Measurements from ENCODE around the gene MS4A8.

DNA sequence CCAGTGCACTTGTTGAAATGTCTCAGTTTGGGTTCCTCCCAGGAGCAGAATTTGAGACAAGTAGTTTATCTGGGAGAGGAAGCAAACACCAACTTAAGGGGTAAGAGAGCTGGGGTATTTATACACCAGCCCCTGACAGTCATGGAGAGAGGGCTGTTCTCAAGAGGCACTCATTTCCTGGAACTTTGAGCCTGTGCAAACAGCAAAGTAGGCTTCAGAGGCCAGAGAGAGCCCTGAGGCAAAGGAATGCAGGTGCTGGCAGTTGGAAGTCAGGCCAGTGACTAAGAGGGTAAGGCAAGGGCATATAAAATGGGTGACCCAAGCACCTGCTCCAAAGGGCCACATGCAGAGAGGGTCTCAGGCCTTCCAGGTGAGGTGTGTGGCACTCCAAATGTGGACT, 41.2 kb downstream of the MS4A8 start:
- TF ChIP-seq, protein P1, sequence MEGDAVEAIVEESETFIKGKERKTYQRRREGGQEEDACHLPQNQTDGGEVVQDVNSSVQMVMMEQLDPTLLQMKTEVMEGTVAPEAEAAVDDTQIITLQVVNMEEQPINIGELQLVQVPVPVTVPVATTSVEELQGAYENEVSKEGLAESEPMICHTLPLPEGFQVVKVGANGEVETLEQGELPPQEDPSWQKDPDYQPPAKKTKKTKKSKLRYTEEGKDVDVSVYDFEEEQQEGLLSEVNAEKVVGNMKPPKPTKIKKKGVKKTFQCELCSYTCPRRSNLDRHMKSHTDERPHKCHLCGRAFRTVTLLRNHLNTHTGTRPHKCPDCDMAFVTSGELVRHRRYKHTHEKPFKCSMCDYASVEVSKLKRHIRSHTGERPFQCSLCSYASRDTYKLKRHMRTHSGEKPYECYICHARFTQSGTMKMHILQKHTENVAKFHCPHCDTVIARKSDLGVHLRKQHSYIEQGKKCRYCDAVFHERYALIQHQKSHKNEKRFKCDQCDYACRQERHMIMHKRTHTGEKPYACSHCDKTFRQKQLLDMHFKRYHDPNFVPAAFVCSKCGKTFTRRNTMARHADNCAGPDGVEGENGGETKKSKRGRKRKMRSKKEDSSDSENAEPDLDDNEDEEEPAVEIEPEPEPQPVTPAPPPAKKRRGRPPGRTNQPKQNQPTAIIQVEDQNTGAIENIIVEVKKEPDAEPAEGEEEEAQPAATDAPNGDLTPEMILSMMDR (conservative IDR thresholded peaks at IDR 0.05) = no peak
- no peak for TF ChIP-seq ZFX (IDR thresholded peaks at IDR 0.05)

All from C4-2B (cell line).